Activated CD8-positive, alpha-beta T cell treated with anti-CD3 and anti-CD28 coated beads, Interleukin-2, amount 10 ng/mL, durations not matched to agents 7 days and 5 days (primary cell): ENCODE data around the gene DPH2. TPM values are rescaled to one million over a fixed set of nuclear protein-coding genes. Genes with fewer than 3 reads are reported as not detected.

ENCODE experiments used
- ATAC-seq: fragments of 150-1000 bp; cut with Tn5 transposase; one replicate; pipeline ENCODE4 v1.10.0; 2021; ENCODE audit warnings: moderate library complexity
- CTCF ChIA-PET: fragments of 350-600 bp; sonication (Branson Sonifier 250); formaldehyde crosslinking; loops from one replicate; lab custom pipeline; 2021; ENCODE audit warnings: antibody characterized with exemption; lab: Charles Lee
- POLR2A ChIA-PET: fragments of 350-600 bp; sonication (Branson Sonifier 250); formaldehyde crosslinking; loops from one replicate; lab custom pipeline; 2021; ENCODE audit warnings: antibody characterized with exemption; lab: Charles Lee
- DNase-seq: peaks from one replicate; pipeline ENCODE4 v3.0.0-alpha.2; 2020
- H3K27ac Mint-ChIP-seq: one replicate; pipeline ENCODE4 v1.8.0; 2021; ENCODE audit warnings: mild to moderate bottlenecking, mixed read lengths
- H3K27me3 Mint-ChIP-seq: one replicate; pipeline ENCODE4 v1.8.0; 2021; ENCODE audit warnings: low read depth, mixed read lengths
- H3K36me3 Mint-ChIP-seq: one replicate; pipeline ENCODE4 v1.8.0; 2021; ENCODE audit warnings: low read depth, mixed read lengths
- H3K4me1 Mint-ChIP-seq: one replicate; pipeline ENCODE4 v1.8.0; 2021; ENCODE audit warnings: low read depth, mixed read lengths
- H3K4me3 Mint-ChIP-seq: one replicate; pipeline ENCODE4 v1.8.0; 2021; ENCODE audit warnings: mild to moderate bottlenecking, mixed read lengths
- H3K9me3 Mint-ChIP-seq: one replicate; pipeline ENCODE4 v1.8.0; 2022; ENCODE audit warnings: mixed read lengths; ENCODE audit not compliant: insufficient read depth
- total RNA-seq, 2 experiments: library from RNA; stranded (reverse); gene quantifications; one replicate each; pipeline ENCODE4 v1.2.3, GENCODE V29; 2021

Gene DPH2
- total RNA-seq, 2 experiments from 2014 or later, result 32.4 to 32.9 TPM

GRCh38 chr1:43978264-43978550 lies 8.4 kb downstream of the DPH2 start:
- Mint-ChIP-seq H3K36me3 (peaks cover 31% of the 10 kb centered on the region), H3K4me3 (peak overlapping the region; percentile 72), H3K27me3 (no peaks in the 10 kb centered on the region), H3K4me1 (peaks cover 53% of the 10 kb centered on the region), H3K27ac (no peak overlapping the region), H3K9me3 (no peaks in the 10 kb centered on the region)
- no peak for ATAC-seq
- ChIA-PET CTCF (interaction anchor here (1.2 to 1.3 kb wide), 2 partner anchors 43 to 215 kb away, joined by 4 to 8 read pairs; no protein-coding TSS in a partner anchor), POLR2A (interaction anchor here (0.5 to 0.7 kb wide), 2 partner anchors 12 to 743 kb away, joined by 3 read pairs; no protein-coding TSS in a partner anchor)
- no peak for DNase-seq

DNA sequence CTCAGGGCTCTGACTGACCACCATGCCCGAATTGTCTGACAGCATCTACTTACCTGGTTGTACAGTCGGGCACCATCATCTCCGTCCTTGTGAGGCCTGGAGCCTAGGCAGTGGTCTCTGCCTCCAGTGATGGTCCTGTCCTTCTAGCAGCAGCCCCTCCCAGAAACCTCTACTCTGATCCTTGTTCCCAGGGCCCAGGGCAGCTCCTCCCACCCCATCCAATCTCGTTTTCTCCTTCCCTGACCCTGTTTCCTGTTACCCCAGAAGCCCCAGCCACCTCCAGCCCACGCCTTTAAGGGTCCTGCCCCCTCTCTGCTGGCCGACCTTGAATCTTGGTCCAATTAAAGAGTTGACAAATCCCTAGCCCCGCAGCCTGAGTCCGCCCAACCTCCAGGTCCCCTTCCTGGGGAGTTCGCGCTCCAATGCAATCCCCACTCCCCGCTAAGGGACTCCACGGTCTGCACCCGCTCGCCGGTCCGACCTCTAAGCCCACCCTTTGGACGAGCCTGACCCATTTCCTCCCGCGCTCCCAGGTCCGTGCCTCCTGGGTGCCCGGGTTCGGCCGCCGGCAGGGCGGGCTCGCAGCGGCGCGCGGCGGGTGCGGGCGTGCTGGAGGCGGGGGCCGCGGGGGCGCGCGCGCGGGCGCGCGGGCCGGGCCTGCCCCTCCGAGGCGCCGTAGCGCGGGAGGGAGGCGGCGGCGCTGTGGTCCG lies 8.9 kb downstream of the DPH2 start, which contains the start of gene B4GALT2:
Gene B4GALT2, plus strand, starts transcription at position 660 of the 710 bp plus-strand sequence. CDS start 1,951 bp downstream, outside the sequence.
- Mint-ChIP-seq H3K9me3 (no peaks in the 10 kb centered on the region), H3K27ac (peak within 1 kb of the TSS; percentile 88), H3K36me3 (peaks cover 27% of the 10 kb centered on the region), H3K4me1 (peaks cover 49% of the 10 kb centered on the region), H3K27me3 (no peaks in the 10 kb centered on the region), H3K4me3 (peak within 1 kb of the TSS; percentile 83)
- DNase-seq (peak; percentile 45), ATAC-seq (peak; percentile 10)
- ChIA-PET POLR2A (interaction anchor here (0.5 to 0.7 kb wide), 2 partner anchors 12 to 743 kb away, joined by 3 read pairs; no protein-coding TSS in a partner anchor), CTCF (interaction anchor here (1.2 to 1.3 kb wide), 2 partner anchors 44 to 215 kb away, joined by 4 to 8 read pairs; no protein-coding TSS in a partner anchor)

GRCh38 chr1:43979261-43979527 lies 9.4 kb downstream of the DPH2 start:
- H3K27me3 Mint-ChIP-seq, result no peaks in the 10 kb centered on the region
- no peak for DNase-seq
- H3K36me3 Mint-ChIP-seq, result peaks cover 25% of the 10 kb centered on the region
- H3K4me3 Mint-ChIP-seq, result no peak overlapping the region
- no peak overlapping the region for H3K27ac Mint-ChIP-seq
- CTCF ChIA-PET, result no interaction called here
- POLR2A ChIA-PET, result no interaction called here
- peaks cover 44% of the 10 kb centered on the region for H3K4me1 Mint-ChIP-seq
- no peak for ATAC-seq
- H3K9me3 Mint-ChIP-seq, result no peaks in the 10 kb centered on the region

- no peaks in the 10 kb centered on the region for H3K27me3 Mint-ChIP-seq
- POLR2A ChIA-PET, result no interaction called here
- peaks cover 41% of the 10 kb centered on the region for H3K4me1 Mint-ChIP-seq
- H3K4me3 Mint-ChIP-seq, result peak overlapping the region; percentile 83
- CTCF ChIA-PET, result no interaction called here
- DNase-seq (peak; percentile 44), ATAC-seq (peak; percentile 19)
- peak overlapping the region; percentile 88 for H3K27ac Mint-ChIP-seq
- peaks cover 25% of the 10 kb centered on the region for H3K36me3 Mint-ChIP-seq
- no peaks in the 10 kb centered on the region for H3K9me3 Mint-ChIP-seq
Observed at GRCh38 chr1:43979528-43980254, 9.9 kb downstream of the DPH2 start.

GRCh38 chr1:43980255-43981134 lies 10.7 kb downstream of the DPH2 start:
- no peak for DNase-seq
- Mint-ChIP-seq H3K27ac (peak overlapping the region; percentile 88), H3K27me3 (no peaks in the 10 kb centered on the region), H3K36me3 (peaks cover 25% of the 10 kb centered on the region), H3K4me1 (peaks cover 41% of the 10 kb centered on the region), H3K9me3 (no peaks in the 10 kb centered on the region), H3K4me3 (peak overlapping the region; percentile 83)
- ChIA-PET CTCF (no interaction called here), POLR2A (no interaction called here)
- ATAC-seq, result no peak

GRCh38 chr1:43981135-43981491 lies 11.3 kb downstream of the DPH2 start:
- H3K27ac Mint-ChIP-seq, result no peak overlapping the region
- peaks cover 36% of the 10 kb centered on the region for H3K4me1 Mint-ChIP-seq
- CTCF ChIA-PET, result no interaction called here
- no peak overlapping the region for H3K4me3 Mint-ChIP-seq
- no peaks in the 10 kb centered on the region for H3K9me3 Mint-ChIP-seq
- DNase-seq, result no peak
- peaks cover 22% of the 10 kb centered on the region for H3K36me3 Mint-ChIP-seq
- POLR2A ChIA-PET, result no interaction called here
- no peak for ATAC-seq
- H3K27me3 Mint-ChIP-seq, result no peaks in the 10 kb centered on the region

GRCh38 chr1:43981636-43982035 lies 11.8 kb downstream of the DPH2 start:
- POLR2A ChIA-PET, result no interaction called here
- CTCF ChIA-PET, result no interaction called here
- Mint-ChIP-seq H3K4me3 (no peak overlapping the region), H3K9me3 (no peaks in the 10 kb centered on the region), H3K27me3 (no peaks in the 10 kb centered on the region), H3K36me3 (peaks cover 18% of the 10 kb centered on the region), H3K4me1 (peaks cover 31% of the 10 kb centered on the region), H3K27ac (no peak overlapping the region)
- no peak for ATAC-seq
- DNase-seq, result no peak

DNA sequence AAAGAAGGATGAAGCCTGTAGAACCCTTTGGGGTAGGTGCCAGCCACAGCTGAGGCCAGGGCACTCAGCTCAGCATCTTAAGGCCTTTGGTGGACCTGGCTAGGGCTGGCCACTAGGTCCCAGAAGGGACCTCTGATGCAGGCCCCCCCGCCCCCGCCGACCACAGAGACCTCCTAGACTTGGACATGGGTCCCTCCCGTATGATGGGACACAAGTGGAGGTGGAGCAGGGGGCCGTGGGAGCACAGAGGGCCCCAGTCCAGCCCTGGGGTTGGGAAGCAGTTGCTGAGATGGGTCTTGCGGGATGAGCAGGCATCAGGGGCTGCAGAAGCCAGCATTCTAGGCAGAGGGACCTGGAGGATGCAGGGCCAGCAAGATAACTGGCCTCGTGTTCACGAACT lies 12.4 kb downstream of the DPH2 start:
- DNase-seq (no peak), ATAC-seq (no peak)
- Mint-ChIP-seq H3K9me3 (no peaks in the 10 kb centered on the region), H3K4me3 (no peak overlapping the region), H3K4me1 (peaks cover 25% of the 10 kb centered on the region), H3K36me3 (peaks cover 12% of the 10 kb centered on the region), H3K27ac (no peak overlapping the region), H3K27me3 (no peaks in the 10 kb centered on the region)
- ChIA-PET POLR2A (no interaction called here), CTCF (no interaction called here)

DNA sequence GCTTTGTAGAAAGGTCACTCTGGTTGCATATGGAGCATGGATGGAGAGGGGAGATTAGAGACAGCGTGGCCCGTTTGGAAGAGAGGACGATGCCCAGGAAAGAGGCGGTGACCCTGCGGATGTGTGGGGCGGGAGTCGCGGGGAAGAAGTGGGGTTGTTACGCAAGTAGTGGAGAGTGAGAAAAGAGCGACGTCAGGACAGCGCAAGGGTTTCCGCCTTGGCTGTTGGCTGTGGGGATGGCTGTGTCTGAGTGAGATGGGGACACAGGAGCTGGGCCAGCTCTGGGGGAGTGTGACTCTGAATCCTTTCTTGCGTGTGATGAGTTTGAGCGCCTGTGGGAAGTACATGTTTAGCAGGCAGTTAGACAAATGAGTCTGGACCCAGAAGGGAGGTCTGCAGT lies 13.0 kb downstream of the DPH2 start:
- DNase-seq, result no peak
- ATAC-seq, result no peak
- Mint-ChIP-seq H3K4me1 (peaks cover 19% of the 10 kb centered on the region), H3K4me3 (no peak overlapping the region), H3K36me3 (peaks cover 6% of the 10 kb centered on the region), H3K9me3 (no peaks in the 10 kb centered on the region), H3K27ac (no peak overlapping the region), H3K27me3 (no peaks in the 10 kb centered on the region)
- ChIA-PET CTCF (no interaction called here), POLR2A (no interaction called here)

DNA sequence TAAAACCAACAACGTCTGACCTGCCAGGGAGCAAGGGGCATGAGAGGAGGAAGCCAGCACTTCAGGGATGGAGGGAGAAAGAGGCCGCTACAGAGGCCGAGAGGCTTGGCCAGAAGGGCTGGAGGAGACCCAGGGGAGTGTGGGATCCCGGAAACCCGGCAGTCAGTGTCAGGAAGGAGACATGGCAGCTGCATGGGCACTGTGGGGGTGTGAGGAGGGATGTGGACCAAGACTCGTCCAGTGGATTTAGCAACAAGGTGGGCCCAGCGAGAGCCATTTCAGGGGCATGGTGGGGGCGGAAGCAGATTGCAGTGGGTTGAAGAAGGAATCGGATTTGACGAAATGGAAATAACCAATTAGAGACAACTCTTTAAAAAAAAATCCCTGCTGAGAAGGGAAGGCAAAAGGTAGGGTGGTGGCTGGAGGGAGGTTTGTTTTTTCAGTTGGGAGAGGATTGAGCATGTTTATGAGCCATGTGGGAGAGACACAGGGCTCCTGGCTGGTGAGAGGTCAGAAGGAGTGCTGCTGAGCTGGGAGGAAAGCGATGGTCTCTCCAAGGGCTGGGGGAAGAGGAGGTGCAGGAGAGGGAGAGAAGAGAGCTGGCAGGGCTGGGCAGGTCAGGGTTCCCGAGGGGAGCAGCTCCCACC lies 13.6 kb downstream of the DPH2 start:
- no peaks in the 10 kb centered on the region for H3K9me3 Mint-ChIP-seq
- DNase-seq (no peak), ATAC-seq (no peak)
- POLR2A ChIA-PET, result no interaction called here
- no peaks in the 10 kb centered on the region for H3K27me3 Mint-ChIP-seq
- peaks cover 2% of the 10 kb centered on the region for H3K36me3 Mint-ChIP-seq
- peaks cover 15% of the 10 kb centered on the region for H3K4me1 Mint-ChIP-seq
- CTCF ChIA-PET, result no interaction called here
- no peak overlapping the region for H3K4me3 Mint-ChIP-seq
- no peak overlapping the region for H3K27ac Mint-ChIP-seq

DNA sequence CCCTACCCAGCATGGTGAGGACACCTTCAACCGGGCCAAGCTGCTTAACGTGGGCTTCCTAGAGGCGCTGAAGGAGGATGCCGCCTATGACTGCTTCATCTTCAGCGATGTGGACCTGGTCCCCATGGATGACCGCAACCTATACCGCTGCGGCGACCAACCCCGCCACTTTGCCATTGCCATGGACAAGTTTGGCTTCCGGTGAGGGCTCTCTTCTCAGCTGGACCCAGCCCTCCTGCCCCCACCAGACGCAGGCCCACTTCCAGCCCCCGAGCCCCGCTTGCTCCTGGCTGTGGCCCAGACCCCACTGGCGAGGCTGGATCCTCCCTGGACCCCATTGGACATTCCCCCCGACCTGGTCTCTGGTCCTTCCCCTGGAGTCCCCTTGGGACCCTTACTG lies 15.0 kb downstream of the DPH2 start:
- Mint-ChIP-seq H3K27me3 (no peaks in the 10 kb centered on the region), H3K9me3 (no peaks in the 10 kb centered on the region), H3K27ac (no peak overlapping the region), H3K4me1 (peaks cover 9% of the 10 kb centered on the region), H3K36me3 (peaks cover under 1% of the 10 kb centered on the region), H3K4me3 (no peak overlapping the region)
- ChIA-PET CTCF (no interaction called here), POLR2A (no interaction called here)
- no peak for DNase-seq
- no peak for ATAC-seq
